CD4-positive, alpha-beta T cell treated with Interleukin-17A for 4 hours (primary cell): Measurements from ENCODE around the gene ARF5.
"Not testable (repeated sequence)": the region's sequence is repeated elsewhere in the genome, so short reads cannot be mapped to it uniquely, and the experiment has no call there.

Experiments used
- DNase-seq: peaks from one replicate; pipeline ENCODE4 v3.0.0-alpha.2; 2020; ENCODE audit warnings: mixed read lengths

The ARF5 gene

GRCh38 chr7:127588019-127588696, at the start of gene ARF5:
Gene ARF5, plus strand, starts transcription at chr7:127588411. Its CDS starts 88 bp downstream, at chr7:127588499.
- peak; percentile 91 for DNase-seq

GRCh38 chr7:127539116-127539515, 49.1 kb upstream of the ARF5 start:
- DNase-seq: no peak

DNA sequence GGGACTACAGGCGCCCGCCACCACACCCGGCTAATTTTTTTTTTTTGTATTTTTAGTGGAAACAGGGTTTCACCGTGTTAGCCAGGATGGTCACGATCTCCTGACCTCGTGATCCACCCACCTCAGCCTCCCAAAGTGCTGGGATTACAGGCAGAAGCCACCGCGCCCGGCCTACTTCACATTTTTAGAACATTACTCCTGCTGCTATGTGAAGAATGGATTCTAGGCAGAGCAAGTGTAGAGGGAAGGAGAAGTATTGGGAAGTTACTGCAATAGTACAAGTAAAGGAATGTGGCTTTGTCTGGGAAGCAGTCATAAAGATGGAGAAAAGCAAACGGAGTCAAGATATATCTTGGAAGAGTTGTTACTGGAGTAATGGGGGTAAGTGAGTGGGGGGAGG, 47.8 kb upstream of the ARF5 start:
- not testable (repeated sequence) for DNase-seq

DNA sequence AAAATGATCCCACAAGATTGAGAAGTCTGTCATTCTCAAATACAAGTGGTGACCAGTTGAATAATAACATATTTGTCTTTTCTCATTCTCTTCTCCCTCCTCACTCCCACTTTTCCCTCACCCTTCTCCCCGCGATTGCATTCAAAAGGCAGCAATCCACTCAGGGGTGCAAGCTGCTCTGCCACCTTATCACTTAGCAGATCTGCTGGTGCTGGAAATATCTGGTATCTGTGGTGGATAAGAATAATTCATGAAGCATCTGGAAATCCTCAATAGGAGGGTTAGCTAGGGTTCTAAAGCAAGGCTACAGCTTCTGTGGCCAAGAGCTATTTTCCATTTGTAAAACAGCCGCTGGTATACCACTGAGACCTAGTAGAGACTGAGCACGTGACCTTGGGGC, 46.7 kb upstream of the ARF5 start:
- no peak for DNase-seq

DNA sequence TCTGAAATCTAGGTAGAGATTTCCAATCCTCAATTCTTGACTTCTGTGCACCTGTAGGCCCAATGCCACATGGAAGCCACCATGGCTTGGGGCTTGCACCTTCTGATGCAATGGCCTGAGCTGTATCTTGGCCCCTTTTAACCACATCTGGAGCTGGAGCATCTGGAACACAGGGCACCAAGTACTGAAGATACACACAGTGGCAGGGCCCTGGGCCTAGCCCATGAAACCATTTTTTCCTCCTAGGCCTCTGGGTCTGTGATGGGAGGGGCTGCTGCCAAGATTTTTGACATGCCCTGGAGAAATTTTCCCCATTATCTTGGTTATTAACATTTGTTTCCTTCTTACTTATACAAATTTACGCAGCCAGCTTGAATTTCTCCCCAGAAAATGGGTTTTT, 41.9 kb upstream of the ARF5 start:
- DNase-seq: no peak

DNA sequence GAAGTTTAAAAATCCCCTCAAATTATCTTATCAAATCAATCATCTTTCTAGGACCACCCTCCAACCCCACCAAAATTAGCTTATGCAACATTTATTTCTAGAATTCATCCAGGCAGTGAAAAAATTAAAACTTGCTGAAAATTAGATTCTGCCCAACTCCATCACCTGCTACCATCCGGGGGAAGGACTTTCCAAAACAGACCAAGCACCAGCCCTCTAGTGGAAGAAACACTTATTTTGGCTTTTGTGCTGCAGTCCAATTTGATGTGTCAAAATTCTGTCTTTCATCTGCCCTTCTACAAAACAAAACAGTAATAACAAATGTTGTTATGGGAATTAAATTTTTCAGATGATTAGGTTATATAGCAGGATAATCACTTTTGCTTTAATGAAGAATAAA, 38.0 kb upstream of the ARF5 start:
- DNase-seq: no peak

DNA sequence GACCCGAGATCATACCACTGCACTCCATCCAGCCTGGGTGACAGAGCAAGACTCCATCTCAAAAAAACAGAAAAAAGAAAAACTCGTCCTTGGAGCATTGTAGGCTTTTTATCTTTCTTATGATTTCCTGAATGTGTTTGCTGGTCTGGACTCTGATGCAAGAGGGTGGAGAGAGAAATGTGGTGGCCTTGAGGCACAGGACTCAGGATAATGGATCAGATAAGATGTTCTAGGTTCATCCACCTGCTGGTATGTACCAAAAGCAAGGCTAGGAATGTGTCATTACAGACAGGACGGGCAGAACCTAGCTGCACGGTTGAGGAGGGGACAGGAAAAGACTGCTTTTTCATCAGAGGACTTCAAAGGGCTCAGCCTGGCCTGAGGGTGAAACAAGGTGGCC, 36.3 kb upstream of the ARF5 start:
- DNase-seq: no peak

DNA sequence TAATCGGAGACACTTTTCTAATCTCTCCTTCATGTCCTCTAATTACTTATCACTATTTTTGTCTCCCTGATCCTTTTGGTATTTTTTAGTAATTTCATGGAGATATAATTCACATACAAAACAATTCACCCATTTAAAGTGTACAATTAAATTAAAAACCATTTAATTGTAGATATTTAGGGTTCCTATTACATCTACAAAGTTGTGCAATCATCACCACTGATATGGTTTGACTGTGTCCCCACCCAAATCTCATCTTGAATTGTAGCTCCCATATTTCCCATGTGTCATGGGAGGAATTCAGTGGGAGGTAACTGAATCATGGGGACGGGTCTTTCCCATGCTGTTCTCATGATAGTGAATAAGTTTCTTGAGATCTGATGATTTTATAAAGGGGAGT, 31.8 kb upstream of the ARF5 start:
- DNase-seq: no peak

DNA sequence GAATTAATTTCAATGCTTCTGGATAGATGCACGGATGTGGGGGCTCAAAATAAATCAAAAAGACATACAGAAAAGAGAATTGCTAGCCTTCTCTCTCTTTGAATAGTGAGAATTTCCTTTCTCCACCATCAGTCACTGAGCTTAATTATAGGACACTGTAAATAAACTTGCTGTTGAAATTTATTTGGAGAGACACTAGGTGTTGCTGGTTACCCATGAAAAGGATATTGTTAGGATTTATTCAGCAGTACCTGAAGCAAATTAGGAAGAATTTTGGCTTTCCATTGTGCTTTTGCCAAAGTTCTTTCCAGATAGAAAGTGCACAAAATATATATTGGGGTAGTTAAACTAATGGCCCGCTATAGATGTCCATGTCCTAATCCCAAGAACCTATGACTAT, 30.4 kb upstream of the ARF5 start:
- no peak for DNase-seq

GRCh38 chr7:127566242-127566641, 22.0 kb upstream of the ARF5 start:
- no peak for DNase-seq

GRCh38 chr7:127568034-127568433, 20.2 kb upstream of the ARF5 start:
- not testable (repeated sequence) for DNase-seq

- DNase-seq: no peak
Measured at GRCh38 chr7:127571741-127572505, 16.3 kb upstream of the ARF5 start.

GRCh38 chr7:127578036-127578684, 10.1 kb upstream of the ARF5 start:
- no peak for DNase-seq

GRCh38 chr7:127578711-127579275, 9.4 kb upstream of the ARF5 start:
- no peak for DNase-seq

DNA sequence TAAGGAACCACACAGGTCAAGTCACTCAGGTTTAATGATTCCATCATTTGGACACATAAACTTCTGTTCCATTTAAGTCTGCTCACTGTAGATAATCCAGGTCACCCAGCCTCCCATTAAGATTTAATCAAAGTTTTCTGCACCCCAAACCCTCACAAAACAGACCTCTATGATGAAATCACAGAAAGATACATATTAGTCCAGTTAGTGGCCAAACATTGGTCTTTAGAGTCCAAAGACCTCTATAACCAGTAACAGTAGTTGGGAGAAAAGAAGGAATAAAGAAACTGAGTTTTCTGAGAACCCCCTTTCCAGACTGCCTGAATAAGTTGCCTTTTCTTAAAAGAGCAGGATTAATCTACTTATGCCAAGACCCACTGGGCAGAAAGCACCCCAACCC, 7.6 kb upstream of the ARF5 start:
- no peak for DNase-seq

DNA sequence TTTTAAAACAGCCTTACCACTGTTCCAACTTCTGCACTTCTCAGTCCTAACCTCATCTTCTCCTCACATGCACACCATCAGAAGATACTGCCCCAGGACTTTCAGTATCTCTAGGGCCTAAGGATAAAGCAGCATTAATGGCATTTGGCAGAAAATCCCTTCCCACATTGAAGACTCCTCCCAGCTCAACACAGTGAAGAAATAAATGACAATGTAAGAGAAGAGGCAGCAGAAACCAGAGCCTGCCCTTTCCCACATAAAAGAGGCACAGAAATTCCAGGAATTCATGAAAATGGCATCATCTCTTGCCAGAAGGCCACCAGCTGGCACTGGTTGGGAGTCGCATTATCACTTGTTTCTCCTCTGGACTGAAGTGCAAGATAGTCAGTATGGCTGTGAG, 6.5 kb upstream of the ARF5 start:
- no peak for DNase-seq

DNA sequence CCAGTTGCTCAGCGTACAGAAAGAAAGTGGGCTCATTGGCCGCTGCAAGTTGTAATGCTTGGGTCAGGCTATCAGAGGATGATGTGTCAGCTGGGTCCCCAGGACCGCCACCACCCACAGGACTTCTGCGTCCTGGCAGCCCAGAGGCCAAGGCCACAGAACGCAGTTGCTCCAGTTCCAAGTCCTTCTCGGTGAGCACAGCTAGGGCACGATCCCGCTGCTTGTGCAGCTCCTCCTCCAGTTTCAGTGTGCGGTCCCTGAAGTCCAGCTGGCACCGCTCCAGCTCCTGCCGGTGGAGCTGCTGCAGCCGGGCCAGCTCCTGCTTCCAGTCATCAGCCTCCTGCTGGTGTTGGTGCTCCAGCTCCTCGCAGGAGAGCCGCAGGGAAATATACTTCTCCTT, 5.8 kb upstream of the ARF5 start:
- no peak for DNase-seq

DNA sequence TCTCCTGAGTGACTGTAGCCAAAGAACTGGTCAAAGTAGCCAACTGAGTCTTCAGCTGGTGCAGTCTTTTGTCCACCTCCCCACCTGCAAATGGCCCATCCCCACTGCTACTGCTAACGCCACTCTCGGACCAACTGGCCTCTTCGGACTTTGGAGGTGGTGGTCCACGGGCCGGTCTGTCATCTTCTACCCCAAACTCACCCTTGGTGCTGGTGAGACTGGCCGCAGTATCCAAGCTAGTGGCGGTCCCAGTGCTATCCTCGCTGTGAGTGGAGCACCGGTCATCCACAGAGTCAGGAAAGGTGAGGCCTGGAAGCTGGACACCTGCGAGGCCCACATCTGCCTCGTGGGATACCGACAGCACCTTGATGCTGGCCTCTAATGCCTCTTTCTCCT, 3.6 kb upstream of the ARF5 start:
- DNase-seq: no peak

DNA sequence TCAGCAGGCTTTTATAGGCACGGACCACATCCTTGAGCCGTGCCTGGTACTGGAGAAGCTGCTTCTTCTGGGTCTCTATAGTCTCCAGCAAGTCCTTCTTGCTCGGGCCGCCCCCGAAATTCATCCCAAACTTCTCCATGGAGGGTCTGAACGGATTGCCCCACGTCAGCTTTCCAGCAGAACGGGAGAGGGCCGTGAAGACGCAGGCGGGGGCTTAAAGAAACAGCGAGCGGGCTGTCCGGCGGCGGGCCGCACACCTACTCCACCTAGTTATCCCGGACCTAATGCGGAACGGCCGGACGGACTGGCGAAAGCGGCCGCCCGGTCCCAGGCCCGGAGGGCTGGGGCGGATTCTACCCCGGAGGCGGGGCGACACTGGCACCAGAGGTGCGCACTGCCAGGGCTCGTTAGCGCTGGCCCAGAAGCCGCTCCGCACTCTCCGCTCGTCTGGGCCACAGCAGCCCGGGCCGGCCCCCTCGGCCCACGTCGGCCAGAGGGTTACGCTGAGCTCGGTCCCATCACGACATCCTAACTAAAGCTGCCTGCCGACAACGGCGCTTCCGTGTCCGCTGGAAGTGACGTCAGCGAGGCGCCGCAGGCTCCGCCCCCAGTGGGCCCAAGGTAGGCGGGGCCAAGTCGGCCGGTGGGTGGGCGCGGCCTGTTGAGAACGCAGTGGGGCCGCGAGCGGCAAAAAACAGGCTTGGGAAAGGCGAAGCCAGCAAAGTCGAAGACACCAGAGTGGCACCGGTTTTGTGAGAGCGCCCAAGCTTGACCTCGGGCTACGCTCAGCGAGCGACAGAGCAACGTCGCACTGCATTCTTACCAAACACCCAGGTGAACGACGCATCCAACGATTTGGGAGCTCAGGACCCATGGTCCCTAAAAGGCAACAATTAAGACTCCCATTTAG, 2.9 kb upstream of the ARF5 start, which contains the start of gene GCC1:
Gene GCC1, minus strand, starts transcription at position 553 of the 910 bp plus-strand sequence. Its CDS starts 414 bp downstream, at position 139.
- DNase-seq: peak; percentile 95

- no peak for DNase-seq
Measured at GRCh38 chr7:127586346-127586745, 1.9 kb upstream of the ARF5 start.

- DNase-seq: no peak
Measured at GRCh38 chr7:127587663-127588018, 570 bp upstream of the ARF5 start.

- peak; percentile 42 for DNase-seq
Measured at GRCh38 chr7:127588697-127589482, 679 bp downstream of the ARF5 start.
